HepG2 (cell line): ENCODE results near the gene RLN3. TPM values are rescaled to one million over a fixed set of nuclear protein-coding genes. Genes with fewer than 3 reads are reported as not detected.

Source experiments
- ATAC-seq: fragments of 200-7000 bp; cut with Tn5 transposase; 3 replicates; pipeline ENCODE4 v1.9.1; 2020; ENCODE audit warnings: mild to moderate bottlenecking, moderate library complexity
- BruUV-seq: library from RNA; stranded (reverse); fragments of 400-500 nt; replicated peaks from 2 replicates; lab custom pipeline; 2021; lab: Mats Ljungman, UMichigan
- CTCF ChIA-PET: fragments of 300-600 bp; formaldehyde crosslinking; extraction: SDS; loops from one replicate; lab custom pipeline; 2021; ENCODE audit warnings: low total read pairs, inconsistent platforms, low intra/inter-chr PET ratio; lab: Yijun Ruan, JAX
- POLR2A ChIA-PET: fragments of 350-600 bp; sonication (Branson Sonifier 250); formaldehyde crosslinking; loops from one replicate; lab custom pipeline; 2020; ENCODE audit warnings: antibody characterized with exemption, inconsistent platforms; lab: Yijun Ruan, JAX
- DNase-seq: peaks from one replicate; pipeline ENCODE4 v3.0.0-alpha.2; 2015; ENCODE audit warnings: low spot score
- FAIRE-seq: peaks from 3 replicates; lab custom pipeline; 2011; peaks lifted over from hg19 to GRCh38; lab: Jason Lieb, UNC
- H2AFZ ChIP-seq: one replicate; pipeline ENCODE4 v1.6.1; 2011; ENCODE audit warnings: low read length, inconsistent platforms
- H3K27ac ChIP-seq: fragments of 300-600 bp; 3 replicates; pipeline ENCODE4 v1.8.0; 2011; ENCODE audit warnings: mixed run types, mild to moderate bottlenecking, mixed read lengths, low read length, inconsistent platforms; ENCODE audit not compliant: insufficient read depth; ENCODE audit errors: extremely low read length
- H3K27me3 ChIP-seq, 2 experiments: fragments of 200-600 bp in 1 of 2; 2 replicates in 1 of 2; 3 replicates in 1 of 2; pipeline versions ENCODE4 v1.6.0 to v1.8.0; 2011; ENCODE audit warnings: low read length in 2 of 2, mild to moderate bottlenecking in 2 of 2, moderate library complexity in 2 of 2, inconsistent platforms in 1 of 2; ENCODE audit not compliant: insufficient read depth in 2 of 2, control insufficient read depth in 1 of 2
- H3K36me3 ChIP-seq, 2 experiments: fragments of 200-600 bp in 1 of 2; replicated peaks in 1 of 2; 2 replicates in 1 of 2; 3 replicates in 1 of 2; pipeline versions ENCODE4 v1.5.1 to v1.8.0; 2011; ENCODE audit warnings: low read length in 2 of 2, inconsistent platforms in 1 of 2; ENCODE audit not compliant: insufficient read depth in 2 of 2, control insufficient read depth in 1 of 2
- H3K4me1 ChIP-seq: 2 replicates; pipeline ENCODE4 v1.5.1; 2012; ENCODE audit warnings: low read length, inconsistent platforms; ENCODE audit not compliant: insufficient read depth
- H3K4me2 ChIP-seq: 2 replicates; pipeline ENCODE4 v1.6.0; 2011; ENCODE audit warnings: low read depth, low read length, inconsistent platforms
- H3K4me3 ChIP-seq, 3 experiments: fragments of 200-600 bp in 1 of 3; sonication (generic), shearing (Covaris generic) in 1 of 3; replicated peaks in 1 of 3; 2 replicates each; pipeline ENCODE4 v1.5.1; 2011 to 2016; ENCODE audit warnings: low read length in 3 of 3, inconsistent platforms in 2 of 3, low read depth in 2 of 3, mild to moderate bottlenecking in 2 of 3, control low read depth in 1 of 3, mixed read lengths in 1 of 3; ENCODE audit not compliant: insufficient read depth in 1 of 3
- H3K79me2 ChIP-seq: one replicate; pipeline ENCODE4 v1.6.1; 2011; ENCODE audit warnings: low read length, inconsistent platforms; ENCODE audit not compliant: insufficient read depth
- H3K9ac ChIP-seq: 2 replicates; pipeline ENCODE4 v1.6.0; 2011; ENCODE audit warnings: mild to moderate bottlenecking, low read depth, low read length, inconsistent platforms; ENCODE audit not compliant: insufficient read depth
- H3K9me3 ChIP-seq: 2 replicates; pipeline ENCODE4 v1.5.1; 2012; ENCODE audit warnings: mild to moderate bottlenecking, low read length
- H4K20me1 ChIP-seq: 2 replicates; pipeline ENCODE4 v1.6.0; 2011; ENCODE audit warnings: inconsistent platforms, mild to moderate bottlenecking, low read length, moderate library complexity; ENCODE audit not compliant: insufficient read depth
- SRSF1 ChIP-seq: fragments of 200-400 bp; formaldehyde crosslinking; optimal IDR thresholded peaks from 2 replicates; pipeline ENCODE3; 2017; ENCODE audit warnings: mild to moderate bottlenecking, low read depth, low read length, moderate library complexity
- TAF15 ChIP-seq: fragments of 200-400 bp; formaldehyde crosslinking; IDR thresholded peaks from one replicate; pipeline ENCODE4 v1.6.1; 2018; ENCODE audit warnings: mild to moderate bottlenecking, low read depth, low read length; ENCODE audit not compliant: poor library complexity, severe bottlenecking
- ZNF512B ChIP-seq: sonication (generic); formaldehyde crosslinking; IDR thresholded peaks from 2 replicates; pipeline ENCODE4 v1.5.1; 2020; ENCODE audit warnings: missing genetic modification reagents, mild to moderate bottlenecking, borderline replicate concordance
- ZNF776 ChIP-seq: sonication (generic); formaldehyde crosslinking; IDR thresholded peaks from 2 replicates; pipeline ENCODE4 v1.4.0; 2020; ENCODE audit warnings: mild to moderate bottlenecking, missing genetic modification reagents
- WGBS: methylation state at CpG from one replicate; pipeline ENCODE4 v1.1.6; 2017; ENCODE audit warnings: low lambda C conversion rate; 5-methylcytosine and 5-hydroxymethylcytosine counted together
- in situ Hi-C: cut with HindIII; loops from 2 replicates; pipeline ENCODE4 v1.10.0; 2017; ENCODE audit warnings: low pct_unique_long_range_greater_than_20kb; ENCODE audit not compliant: extremely low pct_ligation_motif_present
- intact Hi-C: fragments of 100-400 bp; cut with micrococcal nuclease; formaldehyde crosslinking; loops from one replicate; pipeline ENCODE4 v1.10.0; 2022; ENCODE audit not compliant: unreplicated experiment
- polyA plus RNA-seq, 8 experiments: library from polyadenylated mRNA; depleted of rRNA in 3 of 8; stranded (reverse) in 7 of 8; unstranded in 1 of 8; fragments of >200 nt; fragmentation: Illumina TruSeq in 4 of 8; extraction: Trizol in 4 of 8; gene quantifications; 2 replicates each; pipeline versions ENCODE4 v1.2.1 to v1.2.3, GENCODE V29; 2011 to 2016; ENCODE audit warnings: low read depth in 4 of 8, missing spikeins in 1 of 8, mixed read lengths in 1 of 8; ENCODE audit not compliant: insufficient read depth in 1 of 8
- total RNA-seq, 5 experiments: library from RNA; depleted of rRNA; stranded (reverse); fragments of >200 nt; fragmentation: Illumina TruSeq; extraction: Trizol; gene quantifications; 2 replicates each; pipeline ENCODE4 v1.2.3, GENCODE V29; 2016; ENCODE audit warnings: low read depth in 1 of 5

The RLN3 gene
- total and polyA plus RNA-seq, 2 of the 13 experiments (the other 11 are each of a cell fraction or from before 2014, with no cell fraction given) = not detected

- TF ChIP-seq ZNF512B (CRISPR knock-in tag) = 0 out of 2 replicates have a peak, but pooled peaks have one; percentile 53
- peak; percentile 59 for TF ChIP-seq SRSF1
Measured at GRCh38 chr19:14061751-14062557, 34.0 kb downstream of the RLN3 start, which contains the start of gene PALM3 (continued).

- ATAC-seq (no peak), FAIRE-seq (no peak), DNase-seq (no peak)
- Histone ChIP-seq H3K27ac (no peak overlapping the region), H3K4me1 (peaks cover 45% of the 10 kb centered on the region), H3K9ac (no peak overlapping the region), H4K20me1 (no peaks in the 10 kb centered on the region), H3K79me2 (no peaks in the 10 kb centered on the region), H3K27me3 (no peaks in the 10 kb centered on the region), H3K36me3 (no peaks in the 10 kb centered on the region), H3K4me3 (no peak overlapping the region), H2AFZ (no peak overlapping the region), H3K4me2 (no peak overlapping the region; the same call in 1 of the 2 replicates), H3K9me3 (no peaks in the 10 kb centered on the region)
- in situ Hi-C loops = loop anchor here (25.0 kb wide), 1 partner anchor 300 kb away; the partner anchor contains the start of genes C19orf53 and MRI1
- intact Hi-C loops = no loop called here
- BruUV-seq = no TSS peak
- 80% methylated on average over 5 of the region's 5 CpGs for WGBS
- POLR2A ChIA-PET = interaction anchor here (5.7 kb wide), 1 partner anchor 9 kb away, joined by 62 read pairs; the partner anchor contains the start of gene MISP3
- TF ChIP-seq TAF15 = no peak
- TF ChIP-seq ZNF776 (CRISPR knock-in tag) = no peak
- CTCF ChIA-PET = no interaction called here
Measured at GRCh38 chr19:14062558-14062855, 34.6 kb downstream of the RLN3 start.
